Activated T-helper 1 cell treated with anti-CD3 and anti-CD28 coated beads, Interleukin-12 subunit alpha, Interleukin-12 subunit beta, Interleukin-2, Interleukin-4 antibody, amounts not matched to agents 30 ng/mL and 10 ng/mL and 1 ng/mL, durations not matched to agents 14 hours and 24 hours and 36 hours (primary cell): ENCODE results near the gene PCDHGA4. TPM values are rescaled to one million over a fixed set of nuclear protein-coding genes. Genes with fewer than 3 reads are reported as not detected.
A peak's percentile ranks its signal among the peaks of the same experiment; 100 is the strongest.
"Not testable (repeated sequence)": the region's sequence is repeated elsewhere in the genome, so short reads cannot be mapped to it uniquely, and the experiment has no call there.

ENCODE experiments used
- DNase-seq: peaks from one replicate; pipeline ENCODE4 v3.0.0; 2021; ENCODE audit warnings: low spot score
- H3K27ac Mint-ChIP-seq: one replicate; pipeline ENCODE4 v1.8.0; 2021; ENCODE audit warnings: mild to moderate bottlenecking, mixed read lengths
- H3K27me3 Mint-ChIP-seq: one replicate; pipeline ENCODE4 v1.8.0; 2022; ENCODE audit warnings: mild to moderate bottlenecking, moderate library complexity, mixed read lengths; ENCODE audit not compliant: insufficient read depth
- H3K36me3 Mint-ChIP-seq: one replicate; pipeline ENCODE4 v1.8.0; 2021; ENCODE audit warnings: low read depth, mixed read lengths
- H3K4me1 Mint-ChIP-seq: one replicate; pipeline ENCODE4 v1.8.0; 2021; ENCODE audit warnings: low read depth, mixed read lengths
- H3K4me3 Mint-ChIP-seq: one replicate; pipeline ENCODE4 v1.8.0; 2021; ENCODE audit warnings: mild to moderate bottlenecking, moderate library complexity, mixed read lengths
- H3K9me3 Mint-ChIP-seq: one replicate; pipeline ENCODE4 v1.8.0; 2021; ENCODE audit warnings: mixed read lengths
- intact Hi-C: fragments of 100-400 bp; cut with micrococcal nuclease; formaldehyde crosslinking; loops from one replicate; pipeline ENCODE4 v1.15.1; 2024
- total RNA-seq: library from RNA; stranded (reverse); gene quantifications from 2 replicates; pipeline ENCODE4 v1.2.3, GENCODE V29; 2022

Gene PCDHGA4
- total RNA-seq, 1 donor from 2014 or later, result 0.21 TPM

GRCh38 chr5:141375444-141376155 is 20.8 kb downstream of the PCDHGA4 start:
- H3K36me3 Mint-ChIP-seq, H3K4me1 Mint-ChIP-seq, H3K27ac Mint-ChIP-seq, intact Hi-C loops, H3K27me3 Mint-ChIP-seq, DNase-seq, H3K4me3 Mint-ChIP-seq: not testable (repeated sequence)
- peaks cover 29% of the 10 kb centered on the region for H3K9me3 Mint-ChIP-seq

- intact Hi-C loops, result loop anchor here (5.0 kb wide), 1 partner anchor 45 kb away; the partner anchor contains the start of gene PCDHGA2
- Mint-ChIP-seq H3K27ac (no peak within 1 kb of the TSS), H3K36me3 (no peaks in the 10 kb centered on the region), H3K9me3 (peaks cover 16% of the 10 kb centered on the region), H3K27me3 (peaks cover 3% of the 10 kb centered on the region), H3K4me1 (no peaks in the 10 kb centered on the region), H3K4me3 (peak within 1 kb of the TSS; percentile 81)
- no peak for DNase-seq
Observed at GRCh38 chr5:141382469-141383294, 27.9 kb downstream of the PCDHGA4 start, which contains the start of gene PCDHGA7. Gene PCDHGA7, plus strand, starts transcription at chr5:141382742. Its CDS starts 158 bp downstream, at chr5:141382900.

GRCh38 chr5:141383345-141383744 is 28.5 kb downstream of the PCDHGA4 start:
- Mint-ChIP-seq H3K27me3 (peaks cover 3% of the 10 kb centered on the region), H3K4me3 (peak overlapping the region; percentile 81), H3K36me3 (no peaks in the 10 kb centered on the region), H3K27ac (no peak overlapping the region), H3K9me3 (peaks cover 17% of the 10 kb centered on the region), H3K4me1 (no peaks in the 10 kb centered on the region)
- intact Hi-C loops, result loop anchor here (5.0 kb wide), 1 partner anchor 46 kb away; the partner anchor contains the start of gene PCDHGA2
- DNase-seq, result no peak

- H3K27me3 Mint-ChIP-seq, result peaks cover 3% of the 10 kb centered on the region
- H3K4me3 Mint-ChIP-seq, result no peak overlapping the region
- intact Hi-C loops, result loop anchor here (5.0 kb wide), 2 partner anchors 38 to 47 kb away; partner anchors contain the start of genes PCDHGA11 and PCDHGA2
- no peak overlapping the region for H3K27ac Mint-ChIP-seq
- H3K36me3 Mint-ChIP-seq, result peaks cover 1% of the 10 kb centered on the region
- H3K4me1 Mint-ChIP-seq, result no peaks in the 10 kb centered on the region
- DNase-seq, result no peak
- H3K9me3 Mint-ChIP-seq, result peaks cover 25% of the 10 kb centered on the region
Observed at GRCh38 chr5:141384471-141385267, 29.8 kb downstream of the PCDHGA4 start.

GRCh38 chr5:141387557-141388311 is 32.9 kb downstream of the PCDHGA4 start, which contains the start of gene PCDHGB4:
Gene PCDHGB4, plus strand, starts transcription at chr5:141387698. Its CDS starts 187 bp downstream, at chr5:141387885.
- DNase-seq, H3K4me1 Mint-ChIP-seq, H3K27me3 Mint-ChIP-seq, H3K36me3 Mint-ChIP-seq, H3K27ac Mint-ChIP-seq: not testable (repeated sequence)
- Mint-ChIP-seq H3K4me3 (peak within 1 kb of the TSS; percentile 39), H3K9me3 (peaks cover 37% of the 10 kb centered on the region)
- intact Hi-C loops, result loop anchor here (5.0 kb wide), 1 partner anchor 35 kb away; the partner anchor contains the start of gene PCDHGA11

GRCh38 chr5:141388661-141389060 is 33.8 kb downstream of the PCDHGA4 start:
- intact Hi-C loops, result loop anchor here (5.0 kb wide), 1 partner anchor 34 kb away; the partner anchor contains the start of gene PCDHGA11
- Mint-ChIP-seq H3K27me3 (peaks cover 3% of the 10 kb centered on the region), H3K9me3 (peaks cover 38% of the 10 kb centered on the region), H3K36me3 (peaks cover 1% of the 10 kb centered on the region), H3K4me3 (no peak overlapping the region), H3K4me1 (no peaks in the 10 kb centered on the region), H3K27ac (no peak overlapping the region)
- DNase-seq, result no peak

- no peaks in the 10 kb centered on the region for H3K4me1 Mint-ChIP-seq
- DNase-seq, result no peak
- peaks cover 1% of the 10 kb centered on the region for H3K36me3 Mint-ChIP-seq
- peaks cover 45% of the 10 kb centered on the region for H3K9me3 Mint-ChIP-seq
- H3K27ac Mint-ChIP-seq, result no peak overlapping the region
- intact Hi-C loops, result loop anchor here (5.0 kb wide), 1 partner anchor 33 kb away; the partner anchor contains the start of gene PCDHGA11
- peaks cover 3% of the 10 kb centered on the region for H3K27me3 Mint-ChIP-seq
- no peak overlapping the region for H3K4me3 Mint-ChIP-seq
Observed at GRCh38 chr5:141389153-141390042, 34.6 kb downstream of the PCDHGA4 start.

- peaks cover 1% of the 10 kb centered on the region for H3K36me3 Mint-ChIP-seq
- H3K4me1 Mint-ChIP-seq, result no peaks in the 10 kb centered on the region
- no peak within 1 kb of the TSS for H3K27ac Mint-ChIP-seq
- no peak for DNase-seq
- H3K27me3 Mint-ChIP-seq, result peaks cover 8% of the 10 kb centered on the region
- intact Hi-C loops, result no loop called here
- no peak within 1 kb of the TSS for H3K4me3 Mint-ChIP-seq
- H3K9me3 Mint-ChIP-seq, result peaks cover 43% of the 10 kb centered on the region
Observed at GRCh38 chr5:141392429-141393198, 37.8 kb downstream of the PCDHGA4 start, which contains the start of gene PCDHGA8. Gene PCDHGA8, plus strand, starts transcription at chr5:141392633. Its CDS starts 181 bp downstream, at chr5:141392814.

- Mint-ChIP-seq H3K36me3 (peaks cover 1% of the 10 kb centered on the region), H3K9me3 (peaks cover 43% of the 10 kb centered on the region), H3K27me3 (peaks cover 8% of the 10 kb centered on the region), H3K4me1 (no peaks in the 10 kb centered on the region), H3K27ac (no peak overlapping the region), H3K4me3 (no peak overlapping the region)
- DNase-seq, result no peak
- intact Hi-C loops, result no loop called here
Observed at GRCh38 chr5:141393267-141393666, 38.4 kb downstream of the PCDHGA4 start.

GRCh38 chr5:141394401-141395187 is 39.8 kb downstream of the PCDHGA4 start:
- H3K27ac Mint-ChIP-seq, result not testable (repeated sequence)

More at GRCh38 chr5:141394401-141395187, 39.8 kb downstream of the PCDHGA4 start:
- Mint-ChIP-seq H3K27me3 (peaks cover 17% of the 10 kb centered on the region), H3K9me3 (peaks cover 42% of the 10 kb centered on the region)
- H3K4me1 Mint-ChIP-seq, H3K4me3 Mint-ChIP-seq, DNase-seq, H3K36me3 Mint-ChIP-seq: not testable (repeated sequence)
- intact Hi-C loops, result loop anchor here (5.0 kb wide), 1 partner anchor 32 kb away; the partner anchor contains the start of gene PCDHGA5
